Measurements from ENCODE around the gene PPP2R2B.

DNA sequence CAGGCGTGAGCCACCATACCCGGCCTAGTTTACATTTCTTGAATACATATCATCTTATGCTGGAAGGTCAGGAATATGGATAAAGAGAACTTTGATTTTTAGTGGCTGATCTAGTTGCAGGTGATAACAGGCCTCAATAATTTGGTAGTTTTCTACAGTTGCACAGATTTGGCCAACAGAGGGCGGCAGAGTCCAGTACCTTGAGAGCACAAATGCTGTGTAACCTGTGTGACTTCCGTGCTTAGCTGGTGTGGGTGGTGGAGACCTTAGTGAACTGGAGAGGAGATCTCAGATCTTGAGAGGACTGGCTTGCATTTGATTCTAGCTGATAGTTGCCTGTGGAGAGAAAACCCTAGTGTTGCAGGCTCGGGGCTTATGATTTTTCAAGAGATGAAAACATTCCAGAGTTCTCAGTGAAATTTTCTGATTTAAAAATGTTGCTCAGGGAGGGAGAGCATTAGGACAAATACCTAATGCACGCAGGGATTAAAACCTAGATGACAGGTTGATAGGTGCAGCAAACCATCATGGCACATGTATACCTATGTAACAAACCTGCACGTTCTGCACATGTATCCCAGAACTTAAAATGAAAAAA lies 345.2 kb downstream of the PPP2R2B start:
- TF ChIP-seq, protein P1, sequence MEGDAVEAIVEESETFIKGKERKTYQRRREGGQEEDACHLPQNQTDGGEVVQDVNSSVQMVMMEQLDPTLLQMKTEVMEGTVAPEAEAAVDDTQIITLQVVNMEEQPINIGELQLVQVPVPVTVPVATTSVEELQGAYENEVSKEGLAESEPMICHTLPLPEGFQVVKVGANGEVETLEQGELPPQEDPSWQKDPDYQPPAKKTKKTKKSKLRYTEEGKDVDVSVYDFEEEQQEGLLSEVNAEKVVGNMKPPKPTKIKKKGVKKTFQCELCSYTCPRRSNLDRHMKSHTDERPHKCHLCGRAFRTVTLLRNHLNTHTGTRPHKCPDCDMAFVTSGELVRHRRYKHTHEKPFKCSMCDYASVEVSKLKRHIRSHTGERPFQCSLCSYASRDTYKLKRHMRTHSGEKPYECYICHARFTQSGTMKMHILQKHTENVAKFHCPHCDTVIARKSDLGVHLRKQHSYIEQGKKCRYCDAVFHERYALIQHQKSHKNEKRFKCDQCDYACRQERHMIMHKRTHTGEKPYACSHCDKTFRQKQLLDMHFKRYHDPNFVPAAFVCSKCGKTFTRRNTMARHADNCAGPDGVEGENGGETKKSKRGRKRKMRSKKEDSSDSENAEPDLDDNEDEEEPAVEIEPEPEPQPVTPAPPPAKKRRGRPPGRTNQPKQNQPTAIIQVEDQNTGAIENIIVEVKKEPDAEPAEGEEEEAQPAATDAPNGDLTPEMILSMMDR (IDR thresholded peaks at IDR 0.05), result peak; percentile 86
- TF ChIP-seq CBX2 (IDR thresholded peaks at IDR 0.05; ENCODE audit: borderline replicate concordance, low read depth), result no peak
- TF ChIP-seq MAZ (IDR thresholded peaks at IDR 0.05; ENCODE audit: borderline replicate concordance, low read depth, low read length), result no peak
- TF ChIP-seq ZFP36 (IDR thresholded peaks at IDR 0.05; ENCODE audit: borderline replicate concordance, partially characterized antibody), result no peak
- no peak for TF ChIP-seq FOSL2 (IDR thresholded peaks at IDR 0.05)
- no peak for TF ChIP-seq FOSL2 (CRISPR knock-in tag; IDR thresholded peaks at IDR 0.05)
- TF ChIP-seq EP300 (IDR thresholded peaks at IDR 0.05), result no peak
- TF ChIP-seq RFX5 (IDR thresholded peaks at IDR 0.05), result no peak
- no peak for TF ChIP-seq HDAC2 (IDR thresholded peaks at IDR 0.05)
- no peak for TF ChIP-seq HMGXB4 (CRISPR knock-in tag; IDR thresholded peaks at IDR 0.05; ENCODE audit: borderline replicate concordance)
- no peak for TF ChIP-seq EHMT2 (IDR thresholded peaks at IDR 0.05; ENCODE audit: low read depth)
- no peak for TF ChIP-seq PBX3 (IDR thresholded peaks at IDR 0.05)
- TF ChIP-seq POLR2A (IDR thresholded peaks at IDR 0.05; ENCODE audit: low read length), result no peak
- peak; percentile 78 for TF ChIP-seq SMC3 (IDR thresholded peaks at IDR 0.05)
